ENCODE data around the gene TEX51.

DNA sequence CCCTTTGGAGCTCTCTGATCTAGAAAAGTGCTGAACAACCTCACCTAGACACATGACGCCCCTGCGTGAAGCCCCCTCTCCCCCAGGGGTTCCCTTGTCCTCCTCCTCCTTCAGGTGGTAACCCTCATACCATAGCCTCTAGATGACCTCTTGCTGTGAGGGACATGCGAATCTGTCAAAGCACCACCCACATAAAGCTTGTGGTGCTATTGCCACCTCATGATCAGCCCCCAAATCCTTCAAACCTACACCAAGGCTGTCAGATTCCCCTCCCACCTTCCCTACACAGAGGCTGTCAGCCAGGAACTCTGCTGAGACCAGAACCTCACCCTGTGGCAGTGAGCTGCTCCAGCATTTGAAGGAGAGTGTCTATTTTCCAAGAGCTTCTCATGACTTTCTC, 43.1 kb upstream of the TEX51 start:
- TF ChIP-seq, protein P1, sequence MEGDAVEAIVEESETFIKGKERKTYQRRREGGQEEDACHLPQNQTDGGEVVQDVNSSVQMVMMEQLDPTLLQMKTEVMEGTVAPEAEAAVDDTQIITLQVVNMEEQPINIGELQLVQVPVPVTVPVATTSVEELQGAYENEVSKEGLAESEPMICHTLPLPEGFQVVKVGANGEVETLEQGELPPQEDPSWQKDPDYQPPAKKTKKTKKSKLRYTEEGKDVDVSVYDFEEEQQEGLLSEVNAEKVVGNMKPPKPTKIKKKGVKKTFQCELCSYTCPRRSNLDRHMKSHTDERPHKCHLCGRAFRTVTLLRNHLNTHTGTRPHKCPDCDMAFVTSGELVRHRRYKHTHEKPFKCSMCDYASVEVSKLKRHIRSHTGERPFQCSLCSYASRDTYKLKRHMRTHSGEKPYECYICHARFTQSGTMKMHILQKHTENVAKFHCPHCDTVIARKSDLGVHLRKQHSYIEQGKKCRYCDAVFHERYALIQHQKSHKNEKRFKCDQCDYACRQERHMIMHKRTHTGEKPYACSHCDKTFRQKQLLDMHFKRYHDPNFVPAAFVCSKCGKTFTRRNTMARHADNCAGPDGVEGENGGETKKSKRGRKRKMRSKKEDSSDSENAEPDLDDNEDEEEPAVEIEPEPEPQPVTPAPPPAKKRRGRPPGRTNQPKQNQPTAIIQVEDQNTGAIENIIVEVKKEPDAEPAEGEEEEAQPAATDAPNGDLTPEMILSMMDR (IDR thresholded peaks at IDR 0.05; ENCODE audit: low read length) = no peak
- no peak for TF ChIP-seq EZH2 (IDR thresholded peaks at IDR 0.05; ENCODE audit: borderline replicate concordance, low read length)
